AG20443 (cell line): ENCODE results near the gene SMIM5.
A peak's percentile ranks its signal among the peaks of the same experiment; 100 is the strongest.
"Not testable (repeated sequence)": the region's sequence is repeated elsewhere in the genome, so short reads cannot be mapped to it uniquely, and the experiment has no call there.

Experiments
- DNase-seq: peaks from one replicate; pipeline ENCODE4 v3.0.0; 2012; ENCODE audit warnings: low spot score, mixed read lengths

Gene SMIM5, protein sequence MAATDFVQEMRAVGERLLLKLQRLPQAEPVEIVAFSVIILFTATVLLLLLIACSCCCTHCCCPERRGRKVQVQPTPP

DNA sequence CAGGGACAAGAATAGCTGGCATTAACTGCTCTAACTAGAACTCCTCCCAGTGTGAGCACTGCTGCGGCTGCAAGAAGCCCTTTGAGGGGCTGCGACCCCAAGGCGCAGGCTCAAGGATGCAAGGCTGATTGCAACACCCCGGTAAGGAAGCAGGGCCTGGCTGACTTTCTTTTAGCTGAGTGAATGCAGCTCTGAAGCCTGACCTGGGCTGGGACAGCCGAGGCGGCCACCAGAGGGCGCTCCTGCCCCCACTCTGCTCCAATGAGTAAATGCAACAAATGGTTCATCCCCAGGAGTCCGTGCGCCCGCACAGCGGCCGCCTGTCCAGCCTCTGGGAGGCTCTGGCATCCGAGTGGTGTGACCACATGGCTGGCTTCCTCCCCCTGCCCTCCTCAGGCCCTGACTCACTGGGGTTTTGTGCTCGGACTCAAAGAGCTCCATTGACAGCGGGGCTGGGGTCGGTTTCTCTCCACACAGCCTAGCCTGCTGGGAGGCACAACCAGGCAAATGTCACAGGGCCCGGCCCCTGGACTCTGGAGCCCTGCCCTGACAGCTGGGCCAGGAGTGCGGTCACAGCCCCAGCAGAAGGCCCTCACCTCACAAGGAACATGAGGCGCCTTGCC is at the start of gene SMIM5:
TSS of gene SMIM5 (plus strand) at position 572 of the 623 bp plus-strand sequence. CDS start 6,768 bp downstream, outside the sequence.
- DNase-seq: peak; percentile 96

DNA sequence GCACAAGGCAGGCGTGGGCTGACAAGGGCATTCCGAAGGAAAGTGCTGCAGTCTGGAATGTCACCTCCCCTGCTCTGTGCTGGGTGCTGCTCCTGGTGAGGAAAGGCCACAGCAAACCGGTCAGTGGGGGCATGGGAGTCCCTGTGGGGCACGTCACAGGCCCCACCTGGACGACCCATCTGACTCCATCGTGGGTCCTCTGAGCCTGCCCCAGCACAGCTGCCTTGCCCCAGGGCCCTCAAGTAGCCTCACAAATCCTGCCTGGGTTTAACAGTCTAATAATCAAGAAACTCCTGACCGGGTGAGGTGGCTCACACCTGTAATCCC is 48.4 kb upstream of the SMIM5 start:
- DNase-seq: no peak

DNA sequence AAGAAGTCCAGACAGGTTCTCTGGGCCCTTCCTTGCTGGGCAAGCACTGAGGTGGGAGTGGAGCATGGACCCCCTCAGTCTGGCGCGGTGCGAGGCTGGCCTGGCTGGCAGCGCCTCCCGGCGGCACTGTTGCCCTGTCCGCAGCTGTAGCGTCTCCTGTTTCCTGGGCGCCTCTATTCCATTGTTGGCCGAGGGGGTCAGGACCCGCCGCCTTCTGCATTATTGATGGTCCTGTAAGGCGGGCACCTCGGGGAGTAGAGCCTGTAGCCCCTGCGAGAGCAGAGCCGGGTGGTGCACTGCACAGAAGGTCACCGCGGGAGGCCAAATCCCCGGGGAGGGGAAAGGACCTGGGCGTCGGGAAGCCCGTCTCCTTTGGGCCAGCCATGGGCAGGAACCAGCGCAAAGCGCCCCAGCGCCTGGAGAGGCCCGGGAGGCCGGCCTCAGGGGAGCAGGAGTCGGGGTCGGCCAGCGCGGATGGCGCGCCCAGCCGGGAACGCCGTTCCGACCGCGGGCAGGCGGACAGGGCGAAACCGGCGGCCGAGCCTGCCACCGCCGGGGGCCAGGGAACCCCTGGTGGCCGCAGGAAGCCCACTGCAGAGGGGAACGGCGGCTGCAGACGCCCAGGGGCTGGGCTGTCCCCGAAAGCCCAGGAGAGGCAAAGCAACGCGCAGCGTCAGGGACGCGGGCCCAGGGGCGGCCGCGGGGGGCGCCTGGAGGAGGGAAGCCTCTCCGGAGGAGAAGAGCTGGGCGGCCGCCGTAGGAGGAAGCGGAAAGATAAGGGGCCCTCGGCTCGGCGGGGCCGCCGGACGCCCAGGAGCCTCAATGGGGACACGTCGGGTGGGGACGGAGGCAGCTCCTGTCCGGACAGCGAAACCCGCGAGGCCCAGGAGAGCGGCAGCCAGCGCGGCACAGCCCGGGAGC is 45.3 kb upstream of the SMIM5 start, which contains the start of gene MYO15B:
TSS of gene MYO15B (plus strand) at position 126 of the 921 bp plus-strand sequence. CDS start at position 384, 258 bp downstream.
- no peak for DNase-seq

DNA sequence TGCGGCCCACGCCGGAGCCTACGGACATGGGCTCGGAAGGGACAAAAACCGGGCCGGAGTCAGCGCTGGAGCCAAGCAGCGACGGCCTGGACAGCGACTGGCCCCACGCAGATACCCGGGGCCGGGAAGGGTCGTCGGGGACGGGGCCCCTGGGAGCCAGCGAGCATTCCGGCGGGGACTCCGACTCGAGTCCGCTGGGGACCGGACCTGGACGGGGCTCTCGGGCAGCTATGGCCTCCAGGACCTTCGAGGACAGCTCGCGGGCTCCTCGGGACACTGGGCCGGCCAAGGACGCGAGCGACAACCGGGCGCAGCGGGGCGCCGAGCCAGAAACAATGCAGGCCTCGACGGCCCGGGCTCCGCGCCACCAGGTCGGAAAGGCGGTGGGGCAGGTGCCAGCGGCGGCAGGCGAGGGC is 44.6 kb upstream of the SMIM5 start:
- DNase-seq: no peak

DNA sequence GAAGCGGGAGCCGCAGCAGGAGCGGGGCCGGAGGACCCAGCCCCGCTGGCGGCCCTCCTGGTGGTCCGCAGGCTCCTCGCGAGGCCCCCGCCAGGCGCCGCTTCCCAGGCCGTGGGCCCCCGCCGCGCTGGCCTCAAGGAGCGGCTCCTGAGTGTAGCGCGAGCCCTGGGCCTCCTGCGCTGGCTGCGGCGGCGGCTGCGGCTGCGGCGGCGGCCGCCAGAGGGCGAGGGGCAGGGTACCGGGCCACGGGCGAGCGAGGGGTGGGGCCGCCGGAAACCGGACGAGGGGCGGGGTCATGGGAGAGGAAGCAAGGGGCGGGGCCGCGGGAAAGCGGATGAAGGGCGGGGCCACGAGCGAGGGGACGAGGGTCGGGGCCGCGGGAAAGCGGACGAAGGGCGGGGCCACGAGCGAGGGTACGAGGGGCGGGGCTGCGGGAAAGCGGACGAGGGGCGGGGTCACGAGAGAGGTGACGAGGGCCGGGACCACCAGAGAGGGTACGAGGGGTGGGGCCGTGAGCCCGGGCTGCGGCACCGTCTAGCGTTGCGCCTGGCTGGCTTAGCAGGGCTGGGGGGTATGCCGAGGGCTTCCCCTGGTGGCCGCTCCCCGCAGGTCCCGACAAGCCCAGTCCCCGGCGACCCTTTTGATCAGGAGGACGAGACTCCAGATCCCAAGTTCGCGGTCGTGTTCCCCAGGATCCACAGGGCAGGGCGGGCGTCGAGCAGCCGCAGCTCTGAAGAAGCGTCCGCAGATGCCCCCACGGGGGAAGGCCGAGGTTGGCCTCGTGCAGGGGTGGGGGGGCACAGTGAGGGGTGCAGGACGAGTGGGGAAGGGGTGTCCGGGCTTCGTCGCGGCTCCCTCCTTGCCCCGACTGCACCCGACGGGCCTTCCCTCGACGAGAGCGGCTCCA is 44.0 kb upstream of the SMIM5 start:
- peak; percentile 100 for DNase-seq

DNA sequence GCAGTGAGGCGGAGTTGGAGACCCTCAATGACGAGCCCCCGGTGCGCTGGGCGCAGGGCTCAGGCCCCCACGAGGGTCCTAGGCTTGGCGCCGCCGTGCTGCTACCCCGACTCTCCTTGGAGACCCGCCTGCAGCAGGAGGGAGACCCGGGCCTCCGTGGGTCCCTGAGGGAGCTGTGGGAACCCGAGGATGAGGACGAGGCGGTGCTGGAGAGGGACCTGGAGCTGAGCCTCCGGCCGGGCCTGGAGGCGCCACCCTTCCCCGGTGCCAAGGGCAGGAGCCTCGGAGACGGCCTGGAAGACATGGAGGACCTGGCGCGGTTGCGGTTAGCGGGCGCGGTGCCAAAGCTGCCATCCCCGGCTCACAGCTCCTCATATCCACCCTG is 43.3 kb upstream of the SMIM5 start:
- no peak for DNase-seq

DNA sequence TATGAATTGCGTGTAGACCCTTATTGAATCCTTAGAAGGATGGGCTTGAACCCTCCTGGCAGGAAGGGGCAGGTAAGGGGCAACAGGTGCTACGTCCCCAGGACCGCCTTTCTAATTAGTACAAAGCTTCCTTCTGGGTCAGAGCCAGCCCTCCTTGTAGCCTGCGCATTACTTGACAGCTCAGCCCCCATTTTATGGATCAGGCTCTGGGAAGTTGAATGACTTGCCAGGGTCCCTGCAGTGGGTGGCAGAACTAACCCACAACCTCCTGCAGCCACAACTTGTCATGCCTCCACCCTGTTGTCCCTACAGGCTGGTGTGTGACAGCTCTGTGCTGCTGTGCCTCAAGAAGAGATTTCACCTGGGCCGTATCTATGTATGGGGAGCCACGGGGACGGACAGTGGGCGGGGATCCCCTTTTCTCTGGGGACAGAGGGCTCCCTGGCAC is 42.9 kb upstream of the SMIM5 start:
- DNase-seq: no peak

DNA sequence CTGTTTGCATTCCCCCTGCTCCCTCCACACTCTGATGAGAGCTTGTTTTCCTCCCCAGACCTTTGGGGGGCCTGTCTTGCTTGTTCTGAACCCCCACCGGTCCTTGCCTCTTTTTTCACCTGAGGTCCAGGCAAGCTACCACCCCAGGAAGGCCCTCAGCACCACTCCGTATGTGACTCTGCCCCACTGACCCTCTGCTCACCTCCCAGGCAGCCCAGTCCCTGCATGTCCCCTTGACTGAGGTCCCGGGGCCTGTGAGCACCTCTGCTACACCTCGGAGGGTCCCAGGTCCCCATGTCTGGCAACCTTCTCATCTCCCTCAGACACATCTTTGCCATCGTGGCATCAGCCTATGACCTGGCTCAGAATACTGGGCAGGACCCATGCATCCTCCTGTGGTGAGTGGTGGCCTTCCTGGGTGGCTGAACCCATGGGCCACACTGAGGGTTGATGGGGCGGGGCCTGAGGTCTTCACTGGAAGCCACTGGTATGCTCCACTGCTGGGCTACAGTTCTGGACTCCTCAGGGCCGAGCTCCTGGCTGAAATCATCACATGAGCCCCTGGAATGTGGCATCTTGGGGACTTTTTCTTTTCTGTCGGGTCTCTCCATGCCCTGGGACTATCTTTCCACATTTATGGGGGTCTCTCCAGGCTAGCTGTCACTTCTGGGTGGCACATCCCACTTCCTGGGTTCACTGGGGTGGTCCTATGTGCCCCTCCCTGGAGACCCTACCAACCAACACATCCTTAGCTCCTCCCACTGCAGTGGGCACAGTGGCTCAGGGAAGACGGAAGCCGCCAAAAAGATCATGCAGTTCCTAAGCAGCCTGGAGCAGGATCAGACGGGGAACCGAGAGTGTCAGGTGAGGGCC is 42.1 kb upstream of the SMIM5 start:
- no peak for DNase-seq

DNA sequence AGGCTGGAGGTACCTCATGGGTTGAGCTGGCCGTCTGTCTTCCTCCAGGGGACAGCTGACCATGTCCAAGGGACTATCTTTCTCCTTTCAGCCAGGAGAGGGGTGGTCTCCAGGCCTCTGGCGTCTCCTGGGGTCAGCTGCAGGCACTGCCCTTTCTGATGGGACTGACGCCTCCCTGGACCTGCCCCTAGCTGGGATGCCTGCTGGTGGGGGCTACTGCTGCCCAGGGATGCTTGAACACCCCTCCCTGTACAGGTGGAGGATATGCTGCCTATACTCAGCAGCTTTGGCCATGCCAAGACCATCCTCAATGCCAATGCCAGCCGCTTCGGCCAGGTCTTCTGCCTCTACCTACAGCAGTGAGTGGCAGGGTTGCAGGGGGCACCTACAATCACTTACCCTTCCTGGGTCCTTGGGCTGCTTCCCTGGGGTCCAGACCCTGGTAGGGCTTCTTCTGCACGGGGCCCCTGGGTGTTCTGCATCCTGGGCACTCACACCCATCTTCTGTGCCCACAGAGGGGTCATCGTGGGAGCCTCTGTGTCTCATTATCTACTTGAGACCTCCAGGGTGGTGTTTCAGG is 41.4 kb upstream of the SMIM5 start:
- no peak for DNase-seq

DNA sequence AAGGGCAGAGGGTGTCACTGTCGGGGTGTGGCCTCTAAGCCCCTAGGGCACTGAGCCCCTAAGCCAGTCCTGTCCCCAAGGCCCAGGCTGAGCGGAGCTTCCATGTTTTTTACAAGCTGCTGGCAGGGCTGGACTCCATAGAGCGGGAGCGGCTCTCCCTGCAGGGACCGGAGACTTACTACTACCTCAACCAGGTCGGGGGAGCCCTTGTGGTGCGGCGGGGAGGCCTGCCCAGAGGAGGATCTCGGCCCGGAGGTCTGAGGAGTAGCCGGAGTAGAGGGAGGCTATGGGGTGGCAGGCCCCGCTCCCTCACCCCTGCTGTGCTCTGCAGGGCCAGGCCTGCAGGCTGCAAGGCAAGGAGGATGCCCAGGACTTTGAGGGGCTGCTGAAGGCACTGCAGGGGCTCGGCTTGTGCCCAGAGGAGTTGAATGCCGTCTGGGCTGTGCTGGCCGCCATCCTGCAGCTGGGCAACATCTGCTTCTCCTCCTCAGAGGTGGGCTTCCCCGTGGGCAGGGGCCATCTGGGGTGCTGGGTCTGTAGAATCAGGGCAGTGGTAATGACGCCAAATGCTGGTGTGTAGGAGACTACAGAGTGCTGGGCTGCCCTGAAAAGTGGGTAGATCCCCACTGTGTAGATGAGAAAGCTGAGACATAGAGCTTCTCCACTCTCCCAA is 40.8 kb upstream of the SMIM5 start:
- no peak for DNase-seq

DNA sequence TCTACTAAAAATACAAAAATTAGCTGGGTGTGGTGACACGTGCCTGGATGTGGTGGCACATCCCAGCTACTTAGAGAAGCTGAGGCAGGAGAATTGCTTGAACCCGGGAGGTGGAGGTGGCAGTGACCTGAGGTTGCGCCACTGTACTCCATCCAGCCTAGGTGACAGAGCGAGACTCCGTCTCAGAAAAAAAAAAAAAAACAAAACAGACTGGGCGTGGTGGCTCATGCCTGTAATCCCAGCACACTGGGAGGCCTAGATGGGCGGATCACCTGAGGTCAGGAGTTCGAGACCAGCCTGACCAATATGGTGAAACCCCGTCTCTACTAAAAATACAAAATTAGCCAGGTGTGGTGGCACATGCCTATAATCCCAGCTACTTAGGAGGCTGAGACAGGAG is 39.8 kb upstream of the SMIM5 start:
- not testable (repeated sequence) for DNase-seq

DNA sequence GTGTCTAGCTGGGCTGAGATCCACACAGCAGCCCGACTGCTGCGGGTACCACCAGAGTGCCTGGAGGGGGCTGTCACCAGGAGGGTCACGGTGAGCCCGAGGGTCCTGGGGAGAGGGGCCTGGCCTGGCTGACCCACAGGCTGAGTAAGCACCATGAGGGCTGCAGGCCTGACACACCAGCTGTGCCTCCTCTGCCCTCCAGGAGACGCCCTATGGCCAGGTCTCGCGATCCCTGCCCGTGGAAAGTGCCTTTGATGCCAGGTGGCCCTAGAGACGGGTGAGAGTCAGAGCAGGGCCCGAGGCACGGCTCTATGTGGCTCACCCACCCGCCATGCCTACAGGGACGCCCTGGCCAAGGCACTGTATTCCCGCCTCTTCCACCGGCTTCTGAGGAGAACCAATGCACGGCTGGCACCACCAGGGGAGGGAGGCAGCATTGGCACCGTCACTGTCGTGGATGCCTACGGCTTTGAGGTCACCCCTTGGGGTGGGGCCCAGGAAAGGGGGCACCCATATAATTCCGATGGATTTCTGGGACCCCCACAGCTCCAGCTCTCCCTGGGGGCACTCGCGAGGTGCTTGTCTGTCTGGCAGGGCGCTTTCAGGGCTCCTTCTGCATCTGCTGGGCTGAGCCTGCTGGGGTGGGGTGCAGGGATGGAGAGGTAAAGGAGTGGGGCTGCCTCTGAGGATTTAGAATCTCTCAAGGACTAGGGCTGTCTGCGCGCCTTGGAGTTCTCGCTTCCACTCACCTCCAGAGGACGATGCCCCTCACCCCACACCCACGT is 38.5 kb upstream of the SMIM5 start:
- DNase-seq: no peak

DNA sequence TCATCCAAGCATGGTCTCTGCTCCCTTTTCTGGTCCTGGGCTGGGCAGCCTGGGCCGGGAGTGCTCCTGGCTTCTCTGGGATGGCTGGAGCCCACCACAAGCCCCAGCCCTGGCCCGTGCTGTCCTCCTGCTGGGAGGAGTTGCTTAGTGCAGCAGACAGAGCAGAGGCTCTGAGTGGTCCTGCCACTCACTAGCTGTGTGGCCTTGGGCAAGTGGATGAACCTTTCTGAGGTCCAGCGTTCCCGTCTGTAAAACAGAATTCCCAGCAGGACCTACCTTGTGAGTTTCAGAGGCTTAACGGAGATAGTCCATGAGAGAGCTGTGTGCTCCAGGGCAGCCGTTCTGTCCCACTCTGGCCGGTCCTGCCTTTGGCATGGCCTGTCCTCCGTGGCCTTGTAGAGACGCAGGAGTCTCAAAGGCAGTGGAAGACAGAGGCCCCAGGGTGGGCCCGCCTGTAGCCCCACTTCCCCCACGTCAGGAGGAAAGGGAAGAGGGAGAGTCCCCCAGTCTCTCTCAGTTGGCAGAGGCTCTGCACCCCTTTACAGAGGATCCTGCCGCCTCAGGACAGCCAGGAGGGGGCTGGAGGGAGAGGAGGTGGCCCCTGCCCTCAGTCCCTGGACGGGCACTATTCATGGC is 37.8 kb upstream of the SMIM5 start:
- no peak for DNase-seq

DNA sequence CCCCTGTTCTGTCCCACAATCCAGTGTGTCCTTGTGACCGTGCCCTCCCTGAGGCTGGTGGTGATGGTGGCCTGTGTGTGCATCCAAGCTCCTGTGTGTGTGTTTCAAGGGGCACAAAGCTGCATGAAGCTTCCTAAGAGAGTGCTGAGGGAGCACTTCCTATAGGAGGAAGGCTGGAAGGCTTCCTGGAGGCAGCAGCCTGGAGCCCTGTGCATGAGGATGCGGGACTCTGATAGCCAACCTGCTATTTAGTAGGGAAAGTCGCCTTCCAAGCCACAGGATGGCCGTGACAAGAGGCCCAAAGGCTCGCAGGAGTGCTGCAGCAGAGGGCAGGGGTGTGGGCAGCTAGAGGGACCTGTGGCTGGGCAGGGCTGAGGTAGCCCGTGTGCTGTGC is 37.3 kb upstream of the SMIM5 start:
- DNase-seq: no peak

DNA sequence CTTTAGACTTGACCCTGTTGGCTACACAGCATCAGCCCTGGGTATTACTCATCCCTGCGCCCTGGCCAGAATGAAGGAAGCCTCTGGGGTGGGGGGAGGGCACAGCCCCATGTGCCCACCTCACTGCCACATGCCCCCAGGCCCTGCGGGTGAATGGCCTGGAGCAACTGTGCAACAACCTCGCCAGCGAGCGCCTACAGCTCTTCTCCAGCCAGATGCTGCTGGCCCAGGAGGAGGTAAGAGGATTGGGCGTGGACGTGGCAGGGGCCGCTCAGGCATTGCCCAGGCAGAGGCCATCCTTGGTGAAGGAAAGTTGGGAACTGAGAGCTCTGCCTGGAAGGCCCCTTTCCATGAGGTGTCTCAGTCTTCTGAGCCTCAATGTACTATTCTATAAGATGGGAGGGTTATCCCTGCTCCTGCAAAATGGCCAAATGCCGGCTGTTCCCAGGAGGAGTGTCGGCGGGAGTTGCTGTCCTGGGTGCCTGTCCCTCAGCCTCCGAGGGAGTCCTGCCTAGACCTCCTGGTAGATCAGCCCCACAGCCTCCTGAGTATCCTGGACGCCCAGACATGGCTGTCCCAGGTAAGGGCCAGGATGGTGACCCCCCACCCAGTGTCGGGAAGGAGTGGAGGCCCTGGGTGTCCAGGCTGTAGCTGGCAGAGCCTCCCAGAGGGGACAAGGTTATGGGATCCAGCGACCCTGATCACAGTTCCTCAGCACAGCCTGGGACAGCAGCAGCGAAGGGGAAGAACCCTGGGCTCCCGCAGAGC is 36.7 kb upstream of the SMIM5 start:
- DNase-seq: no peak

DNA sequence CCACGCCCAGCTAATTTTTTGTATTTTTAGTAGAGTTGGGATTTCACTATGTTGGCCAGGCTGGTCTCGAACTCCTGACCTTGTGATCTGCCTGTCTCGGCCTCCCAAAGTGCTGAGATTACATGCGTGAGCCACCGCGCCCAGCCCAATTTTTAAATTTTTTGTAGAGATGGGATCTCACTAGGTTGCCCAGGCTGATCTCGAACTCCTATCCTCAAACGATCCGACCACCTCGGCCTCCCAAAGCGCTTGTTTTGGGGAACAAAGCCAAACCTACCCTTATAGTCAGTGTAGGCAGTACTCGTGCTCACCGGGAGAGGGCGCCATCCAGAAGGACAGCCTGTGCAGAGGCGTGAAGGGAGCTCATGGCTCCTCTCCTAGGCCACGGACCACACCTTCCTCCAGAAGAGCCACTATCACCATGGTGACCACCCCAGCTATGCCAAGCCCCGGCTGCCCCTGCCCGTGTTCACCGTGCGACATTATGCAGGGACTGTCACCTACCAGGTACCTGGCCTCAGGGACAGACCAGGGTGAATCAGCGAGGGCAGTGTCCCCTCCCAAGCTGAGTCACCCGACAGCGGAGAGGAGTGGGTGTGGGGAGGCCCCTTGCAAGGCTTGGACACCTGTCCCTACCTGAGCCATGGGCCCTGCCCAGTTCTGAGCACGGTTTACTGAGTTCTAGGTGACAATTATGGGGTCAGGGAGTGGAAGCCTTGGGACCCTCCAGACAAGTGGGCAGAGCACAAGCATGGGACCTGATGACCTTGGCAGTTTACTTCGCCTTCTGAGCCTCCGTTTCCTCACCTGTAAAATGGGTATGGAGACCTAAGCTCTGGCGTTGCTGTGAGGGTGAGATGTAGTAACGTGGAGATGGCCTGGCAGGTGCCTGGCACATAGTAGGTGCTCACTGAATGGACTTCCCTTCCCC is 31.9 kb upstream of the SMIM5 start:
- peak; percentile 72 for DNase-seq

DNA sequence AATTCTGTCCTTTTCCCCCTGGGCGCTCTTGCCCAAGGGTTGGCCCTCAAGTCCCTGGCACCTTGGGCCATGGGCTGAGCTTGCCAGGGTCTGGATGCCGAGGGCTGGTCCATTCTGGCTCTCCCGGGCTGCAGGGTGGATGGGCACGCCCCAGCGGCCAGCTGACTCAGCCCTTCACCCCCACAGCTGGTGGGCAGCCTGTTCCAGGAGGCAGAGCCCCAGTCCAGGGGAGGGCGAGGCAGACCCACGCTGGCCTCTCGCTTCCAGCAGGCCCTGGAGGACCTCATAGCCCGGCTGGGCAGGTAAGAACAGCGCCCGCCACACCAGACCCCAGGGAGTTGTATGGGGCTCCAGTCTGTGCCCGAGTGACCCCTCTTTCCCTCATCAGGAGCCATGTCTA is 30.6 kb upstream of the SMIM5 start:
- peak; percentile 69 for DNase-seq
